SK-N-SH treated with all-trans-retinoic acid at 6 μM for 48 hours (cell line): ENCODE results near the gene ZFHX3.
A peak's percentile ranks its signal among the peaks of the same experiment; 100 is the strongest.

Source experiments
- ATAC-seq: fragments of 200-7000 bp; cut with Tn5 transposase; 3 replicates; pipeline ENCODE4 v1.9.1; 2020; ENCODE audit warnings: mild to moderate bottlenecking, moderate library complexity
- ARNTL ChIP-seq: fragments of 450-650 bp; formaldehyde crosslinking; IDR thresholded peaks from 2 replicates; pipeline ENCODE4 v1.5.0; 2020; ENCODE audit warnings: low read depth, mild to moderate bottlenecking, moderate library complexity, borderline replicate concordance
- BACH2 ChIP-seq: fragments of 250-450 bp; sonication (Bioruptor Pico); IDR thresholded peaks from 2 replicates; pipeline ENCODE4 v1.9.0; 2021; ENCODE audit warnings: mild to moderate bottlenecking, borderline replicate concordance
- CREB5 ChIP-seq: fragments of 250-450 bp; sonication (Bioruptor Pico); IDR thresholded peaks from 2 replicates; pipeline ENCODE4 v1.5.1; 2020; ENCODE audit warnings: low read depth, mild to moderate bottlenecking, moderate library complexity
- CSDC2 ChIP-seq: fragments of 250-450 bp; sonication (Bioruptor Pico); IDR thresholded peaks from 2 replicates; pipeline ENCODE4 v1.5.0; 2020; ENCODE audit warnings: mild to moderate bottlenecking, moderate library complexity
- CSRNP3 ChIP-seq: fragments of 250-450 bp; sonication (Bioruptor Pico); IDR thresholded peaks from 2 replicates; pipeline ENCODE4 v1.5.1; 2021; ENCODE audit warnings: mild to moderate bottlenecking, moderate library complexity
- ESRRG ChIP-seq: fragments of 250-450 bp; sonication (Bioruptor Pico); IDR thresholded peaks from 2 replicates; pipeline ENCODE4 v1.6.1; 2021; ENCODE audit warnings: mild to moderate bottlenecking
- GLIS3 ChIP-seq: fragments of 250-450 bp; sonication (Bioruptor Pico); IDR thresholded peaks from 2 replicates; pipeline ENCODE4 v1.5.0; 2020; ENCODE audit warnings: mild to moderate bottlenecking, moderate library complexity
- ISL1 ChIP-seq: fragments of 250-450 bp; sonication (Bioruptor Pico); IDR thresholded peaks from 2 replicates; pipeline ENCODE4 v2.1.2; 2022; ENCODE audit warnings: mild to moderate bottlenecking, moderate library complexity
- OSR1 ChIP-seq: fragments of 250-450 bp; sonication (Bioruptor Pico); IDR thresholded peaks from 2 replicates; pipeline ENCODE4 v1.8.0; 2022; ENCODE audit warnings: moderate library complexity, mild to moderate bottlenecking, inconsistent platforms
- PATZ1 ChIP-seq: fragments of 250-450 bp; sonication (Bioruptor Pico); IDR thresholded peaks from 2 replicates; pipeline ENCODE4 v1.8.0; 2020; ENCODE audit warnings: mild to moderate bottlenecking, moderate library complexity, borderline replicate concordance
- PPARA ChIP-seq: fragments of 250-450 bp; sonication (Bioruptor Pico); IDR thresholded peaks from 2 replicates; pipeline ENCODE4 v1.5.0; 2020; ENCODE audit warnings: mild to moderate bottlenecking, borderline replicate concordance
- RARB ChIP-seq: fragments of 250-450 bp; sonication (Bioruptor Pico); IDR thresholded peaks from 2 replicates; pipeline ENCODE4 v1.8.0; 2021; ENCODE audit warnings: mild to moderate bottlenecking, moderate library complexity
- SNAI2 ChIP-seq: fragments of 250-450 bp; sonication (Bioruptor Pico); IDR thresholded peaks from 2 replicates; pipeline ENCODE4 v1.5.0; 2020; ENCODE audit warnings: mild to moderate bottlenecking, moderate library complexity
- TCF4 ChIP-seq: fragments of 250-450 bp; sonication (Bioruptor Pico); IDR thresholded peaks from 2 replicates; pipeline ENCODE4 v1.8.0; 2021; ENCODE audit warnings: mild to moderate bottlenecking, moderate library complexity, borderline replicate concordance
- TOX ChIP-seq: fragments of 250-450 bp; sonication (Bioruptor Pico); IDR thresholded peaks from 2 replicates; pipeline ENCODE4 v1.8.0; 2021; ENCODE audit warnings: mild to moderate bottlenecking, moderate library complexity, borderline replicate concordance
- TSHZ2 ChIP-seq: fragments of 250-450 bp; sonication (Bioruptor Pico); IDR thresholded peaks from 2 replicates; pipeline ENCODE4 v1.5.0; 2020; ENCODE audit warnings: mild to moderate bottlenecking, moderate library complexity
- ZC3H10 ChIP-seq: fragments of 250-450 bp; sonication (Bioruptor Pico); IDR thresholded peaks from 2 replicates; pipeline ENCODE4 v1.5.1; 2021; ENCODE audit warnings: mild to moderate bottlenecking, moderate library complexity
- ZFP3 ChIP-seq: fragments of 250-450 bp; sonication (Bioruptor Pico); IDR thresholded peaks from 2 replicates; pipeline ENCODE4 v1.5.0; 2020; ENCODE audit warnings: mild to moderate bottlenecking, moderate library complexity
- ZFP30 ChIP-seq: fragments of 450-650 bp; formaldehyde crosslinking; IDR thresholded peaks from 2 replicates; pipeline ENCODE4 v1.5.0; 2022; ENCODE audit warnings: mild to moderate bottlenecking, moderate library complexity
- ZNF565 ChIP-seq: fragments of 450-650 bp; formaldehyde crosslinking; conservative IDR thresholded peaks from 2 replicates; pipeline ENCODE4 v1.5.0; 2020; ENCODE audit warnings: low read depth, mild to moderate bottlenecking, moderate library complexity
- ZNF8 ChIP-seq: fragments of 450-650 bp; formaldehyde crosslinking; IDR thresholded peaks from 2 replicates; pipeline ENCODE4 v1.5.0; 2020; ENCODE audit warnings: mild to moderate bottlenecking, moderate library complexity

Gene ZFHX3

GRCh38 chr16:73049091-73049490 is 1.2 kb upstream of the ZFHX3 start:
- no peak for ATAC-seq
- no peak for TF ChIP-seq CSDC2 (CRISPR knock-in tag)
- TF ChIP-seq TCF4 (CRISPR knock-in tag): no peak
- TF ChIP-seq CSRNP3 (CRISPR knock-in tag): no peak
- TF ChIP-seq ZC3H10 (CRISPR knock-in tag): no peak
- TF ChIP-seq BACH2 (CRISPR knock-in tag): no peak
- TF ChIP-seq ZNF565 (CRISPR knock-in tag): no peak
- TF ChIP-seq RARB: no peak
- TF ChIP-seq OSR1 (CRISPR knock-in tag): no peak
- no peak for TF ChIP-seq CREB5 (CRISPR knock-in tag)
- TF ChIP-seq ESRRG (CRISPR knock-in tag): no peak
- TF ChIP-seq ISL1 (CRISPR knock-in tag): no peak
- TF ChIP-seq ZFP30 (CRISPR knock-in tag): no peak
- no peak for TF ChIP-seq PATZ1 (CRISPR knock-in tag)
- no peak for TF ChIP-seq GLIS3 (CRISPR knock-in tag)
- no peak for TF ChIP-seq TSHZ2 (CRISPR knock-in tag)
- no peak for TF ChIP-seq SNAI2 (CRISPR knock-in tag)
- no peak for TF ChIP-seq ARNTL (CRISPR knock-in tag)
- TF ChIP-seq ZNF8: no peak
- TF ChIP-seq TOX (CRISPR knock-in tag): no peak

- TF ChIP-seq RARB (no peak), ZFP3 (CRISPR knock-in tag) (0 out of 2 replicates have a peak, but pooled peaks have one; percentile 36), PPARA (no peak), PATZ1 (CRISPR knock-in tag) (no peak), TSHZ2 (CRISPR knock-in tag) (0 out of 2 replicates have a peak, but pooled peaks have one; percentile 69), SNAI2 (CRISPR knock-in tag) (no peak), ISL1 (CRISPR knock-in tag) (no peak)
- peak; percentile 3 for ATAC-seq
Measured at GRCh38 chr16:73048292-73049080, 558 bp upstream of the ZFHX3 start.
